ENCODE results near the gene ATP2A3. TPM values are rescaled to one million over a fixed set of nuclear protein-coding genes. Genes with fewer than 3 reads are reported as not detected.

Gene ATP2A3
- total RNA-seq, 1 experiment from 2014 or later = 8.2 TPM

- Histone ChIP-seq H3K9me3 (no peaks in the 10 kb centered on the region), H3K27me3 (replicated peaks; ENCODE audit: control insufficient read depth, insufficient read depth, low read length) (no peaks in the 10 kb centered on the region), H3K36me3 (ENCODE audit: control insufficient read depth, insufficient read depth, low read length) (no peaks in the 10 kb centered on the region), H3K4me3 (ENCODE audit: low read depth, low read length) (no peak overlapping the region), H3K4me1 (no peaks in the 10 kb centered on the region)
- H3K4me3 Mint-ChIP-seq (ENCODE audit: unreplicated experiment) = no peak overlapping the region
- peaks cover 7% of the 10 kb centered on the region for H3K9me3 Mint-ChIP-seq (ENCODE audit: unreplicated experiment)
- CTCF ChIA-PET = no interaction called here
- H3K36me3 Mint-ChIP-seq (ENCODE audit: insufficient read depth, unreplicated experiment) = no peaks in the 10 kb centered on the region
- H3K4me1 Mint-ChIP-seq (ENCODE audit: low read depth, unreplicated experiment) = no peaks in the 10 kb centered on the region
- no peaks in the 10 kb centered on the region for H3K27me3 Mint-ChIP-seq (ENCODE audit: insufficient read depth, unreplicated experiment)
- TF ChIP-seq CTCF (IDR thresholded peaks at IDR 0.05; ENCODE audit: insufficient read depth in 1 of 2, low read depth in 1 of 2, low read length in 1 of 2, severe bottlenecking in 1 of 2, unreplicated experiment in 1 of 2) = no peak
- POLR2A ChIA-PET = no interaction called here
- no peak for DNase-seq
- intact Hi-C loops (cut with micrococcal nuclease; ENCODE audit: unreplicated experiment) = no loop called here
- no TSS peak for BruUV-seq (replicated peaks)
- H3K27ac Mint-ChIP-seq (ENCODE audit: unreplicated experiment) = no peak overlapping the region
Observed at GRCh38 chr17:3978421-3979289, 14.4 kb upstream of the ATP2A3 start.

GRCh38 chr17:3977387-3977786, 13.2 kb upstream of the ATP2A3 start:
- Histone ChIP-seq H3K4me3 (ENCODE audit: low read depth, low read length) (no peak overlapping the region), H3K9me3 (no peaks in the 10 kb centered on the region), H3K4me1 (no peaks in the 10 kb centered on the region), H3K36me3 (ENCODE audit: control insufficient read depth, insufficient read depth, low read length) (no peaks in the 10 kb centered on the region), H3K27me3 (replicated peaks; ENCODE audit: control insufficient read depth, insufficient read depth, low read length) (no peaks in the 10 kb centered on the region)
- Mint-ChIP-seq H3K4me3 (ENCODE audit: unreplicated experiment) (no peak overlapping the region), H3K27me3 (ENCODE audit: insufficient read depth, unreplicated experiment) (no peaks in the 10 kb centered on the region), H3K27ac (ENCODE audit: unreplicated experiment) (no peak overlapping the region), H3K4me1 (ENCODE audit: low read depth, unreplicated experiment) (no peaks in the 10 kb centered on the region), H3K9me3 (ENCODE audit: unreplicated experiment) (peaks cover 7% of the 10 kb centered on the region), H3K36me3 (ENCODE audit: insufficient read depth, unreplicated experiment) (no peaks in the 10 kb centered on the region)
- no peak for TF ChIP-seq CTCF (IDR thresholded peaks at IDR 0.05; ENCODE audit: insufficient read depth in 1 of 2, low read depth in 1 of 2, low read length in 1 of 2, severe bottlenecking in 1 of 2, unreplicated experiment in 1 of 2)
- no TSS peak for BruUV-seq (replicated peaks)
- no peak for DNase-seq
- POLR2A ChIA-PET = no interaction called here
- CTCF ChIA-PET = no interaction called here
- intact Hi-C loops (cut with micrococcal nuclease; ENCODE audit: unreplicated experiment) = no loop called here

DNA sequence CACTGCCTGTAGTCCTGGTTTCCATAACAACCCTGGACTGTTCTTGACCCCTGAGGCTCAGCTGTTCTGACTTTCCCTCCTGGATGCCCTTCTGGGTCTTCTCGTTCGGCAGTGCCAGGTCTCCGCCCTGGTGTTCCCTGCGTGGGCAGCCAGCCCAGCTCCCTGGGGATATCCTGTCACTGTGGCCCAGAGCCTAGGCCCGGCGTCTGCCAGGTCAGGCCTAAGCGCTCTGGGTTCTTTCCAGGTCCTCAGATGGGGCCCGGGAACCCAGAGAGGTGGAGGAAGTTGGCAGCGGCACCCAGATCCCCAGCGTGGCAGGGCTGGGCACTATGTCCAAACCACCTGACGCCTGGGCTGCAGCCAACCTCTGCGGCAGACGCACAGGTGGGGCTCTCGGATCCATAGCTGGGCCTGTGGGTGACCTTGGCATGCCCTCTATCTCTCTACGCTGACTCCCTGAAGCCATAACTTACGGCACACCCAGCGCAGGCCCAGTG, 12.5 kb upstream of the ATP2A3 start:
- no peaks in the 10 kb centered on the region for H3K4me1 Mint-ChIP-seq (ENCODE audit: low read depth, unreplicated experiment)
- no TSS peak for BruUV-seq (replicated peaks)
- H3K27ac Mint-ChIP-seq (ENCODE audit: unreplicated experiment) = no peak overlapping the region
- no peaks in the 10 kb centered on the region for H3K36me3 Mint-ChIP-seq (ENCODE audit: insufficient read depth, unreplicated experiment)
- ChIA-PET POLR2A (no interaction called here), CTCF (no interaction called here)
- H3K9me3 Mint-ChIP-seq (ENCODE audit: unreplicated experiment) = peaks cover 7% of the 10 kb centered on the region
- Histone ChIP-seq H3K36me3 (ENCODE audit: control insufficient read depth, insufficient read depth, low read length) (no peaks in the 10 kb centered on the region), H3K27me3 (replicated peaks; ENCODE audit: control insufficient read depth, insufficient read depth, low read length) (no peaks in the 10 kb centered on the region), H3K4me1 (no peaks in the 10 kb centered on the region), H3K9me3 (no peaks in the 10 kb centered on the region), H3K4me3 (ENCODE audit: low read depth, low read length) (no peak overlapping the region)
- no peak for TF ChIP-seq CTCF (IDR thresholded peaks at IDR 0.05; ENCODE audit: insufficient read depth in 1 of 2, low read depth in 1 of 2, low read length in 1 of 2, severe bottlenecking in 1 of 2, unreplicated experiment in 1 of 2)
- no peaks in the 10 kb centered on the region for H3K27me3 Mint-ChIP-seq (ENCODE audit: insufficient read depth, unreplicated experiment)
- H3K4me3 Mint-ChIP-seq (ENCODE audit: unreplicated experiment) = no peak overlapping the region
- intact Hi-C loops (cut with micrococcal nuclease; ENCODE audit: unreplicated experiment) = no loop called here
- no peak for DNase-seq

Data from Caco-2 (cell line).